ENCODE results near the gene HOXA10.

DNA sequence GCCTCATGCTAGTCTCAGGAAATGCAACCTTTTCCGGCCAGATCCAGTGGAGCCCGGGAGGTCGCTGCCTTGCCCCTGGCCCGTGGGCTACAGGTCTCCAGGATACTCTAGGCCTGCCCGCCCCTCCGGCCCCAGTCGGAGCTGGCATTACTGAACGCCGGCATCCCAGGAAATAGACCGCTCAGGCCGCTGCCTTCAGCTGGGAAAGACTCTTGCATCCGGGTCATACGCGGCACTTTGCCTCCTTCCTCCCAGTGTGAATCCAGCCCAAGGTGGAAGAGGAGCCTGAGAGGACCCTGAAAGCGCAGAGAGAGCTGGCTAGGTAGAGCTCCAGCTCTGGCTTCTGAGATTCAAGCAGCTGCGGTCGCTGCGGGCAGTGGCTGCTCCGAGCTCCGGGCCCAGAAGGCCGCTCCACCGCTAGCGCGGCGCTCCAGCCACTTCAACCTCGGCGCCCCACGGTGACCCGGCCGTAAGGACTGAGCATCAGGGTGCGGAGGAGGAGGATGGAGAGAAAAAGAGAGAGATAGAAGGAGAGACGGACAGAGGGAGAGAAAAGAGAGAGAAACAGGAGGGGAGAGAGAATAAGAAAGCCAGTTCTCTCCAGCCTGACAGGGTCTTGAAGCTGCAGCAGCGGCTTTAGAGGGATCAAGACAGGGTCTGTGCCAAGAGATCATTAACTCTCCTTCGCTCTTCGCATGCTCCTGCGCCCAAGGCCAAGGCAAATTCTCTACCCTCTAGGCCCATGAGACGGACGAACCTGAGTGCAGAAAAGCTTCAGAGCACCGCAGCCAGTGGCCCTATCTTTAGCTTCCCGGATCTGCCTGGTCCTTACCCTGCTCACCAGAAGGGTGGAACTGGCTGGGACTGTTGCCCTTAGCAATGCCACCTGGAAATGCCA, 1.8 kb upstream of the HOXA10 start:
- TF ChIP-seq, protein P1, sequence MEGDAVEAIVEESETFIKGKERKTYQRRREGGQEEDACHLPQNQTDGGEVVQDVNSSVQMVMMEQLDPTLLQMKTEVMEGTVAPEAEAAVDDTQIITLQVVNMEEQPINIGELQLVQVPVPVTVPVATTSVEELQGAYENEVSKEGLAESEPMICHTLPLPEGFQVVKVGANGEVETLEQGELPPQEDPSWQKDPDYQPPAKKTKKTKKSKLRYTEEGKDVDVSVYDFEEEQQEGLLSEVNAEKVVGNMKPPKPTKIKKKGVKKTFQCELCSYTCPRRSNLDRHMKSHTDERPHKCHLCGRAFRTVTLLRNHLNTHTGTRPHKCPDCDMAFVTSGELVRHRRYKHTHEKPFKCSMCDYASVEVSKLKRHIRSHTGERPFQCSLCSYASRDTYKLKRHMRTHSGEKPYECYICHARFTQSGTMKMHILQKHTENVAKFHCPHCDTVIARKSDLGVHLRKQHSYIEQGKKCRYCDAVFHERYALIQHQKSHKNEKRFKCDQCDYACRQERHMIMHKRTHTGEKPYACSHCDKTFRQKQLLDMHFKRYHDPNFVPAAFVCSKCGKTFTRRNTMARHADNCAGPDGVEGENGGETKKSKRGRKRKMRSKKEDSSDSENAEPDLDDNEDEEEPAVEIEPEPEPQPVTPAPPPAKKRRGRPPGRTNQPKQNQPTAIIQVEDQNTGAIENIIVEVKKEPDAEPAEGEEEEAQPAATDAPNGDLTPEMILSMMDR (IDR thresholded peaks at IDR 0.05; ENCODE audit: poor library complexity) = no peak
- TF ChIP-seq EZH2 (IDR thresholded peaks at IDR 0.05; ENCODE audit: borderline replicate concordance) (no peak), EZH2phosphoT487 (IDR thresholded peaks at IDR 0.05; ENCODE audit: low read depth, severe bottlenecking, unreplicated experiment) (no peak)
